HG03521 (cell line): ENCODE data around the gene DENND2A.
"Not testable (repeated sequence)": the region's sequence is repeated elsewhere in the genome, so short reads cannot be mapped to it uniquely, and the experiment has no call there.

Experiments
- ATAC-seq: cut with Tn5 transposase; IDR thresholded peaks from one replicate; pipeline ENCODE4 v1.9.1; 2021; ENCODE audit warnings: mild to moderate bottlenecking, moderate library complexity; ENCODE audit not compliant: unreplicated experiment

The DENND2A gene

GRCh38 chr7:140619915-140620510 is 20.6 kb downstream of the DENND2A start:
- ATAC-seq = not testable (repeated sequence)

- no peak for ATAC-seq
Observed at GRCh38 chr7:140619176-140619575, 21.4 kb downstream of the DENND2A start.

- ATAC-seq = no peak
Observed at GRCh38 chr7:140618306-140618705, 22.3 kb downstream of the DENND2A start.

GRCh38 chr7:140617081-140617480 is 23.5 kb downstream of the DENND2A start:
- ATAC-seq = no peak

GRCh38 chr7:140616328-140616727 is 24.3 kb downstream of the DENND2A start:
- ATAC-seq = no peak

- ATAC-seq = no peak
Observed at GRCh38 chr7:140611641-140612040, 29.0 kb downstream of the DENND2A start.

GRCh38 chr7:140610204-140611165 is 30.1 kb downstream of the DENND2A start:
- ATAC-seq = no peak

GRCh38 chr7:140609646-140610045 is 31.0 kb downstream of the DENND2A start:
- ATAC-seq = no peak

- no peak for ATAC-seq
Observed at GRCh38 chr7:140607441-140607989, 33.1 kb downstream of the DENND2A start.

GRCh38 chr7:140605337-140605736 is 35.3 kb downstream of the DENND2A start:
- ATAC-seq = no peak

GRCh38 chr7:140604760-140605159 is 35.9 kb downstream of the DENND2A start:
- no peak for ATAC-seq

- no peak for ATAC-seq
Observed at GRCh38 chr7:140604076-140604475, 36.5 kb downstream of the DENND2A start.

GRCh38 chr7:140601566-140602174 is 38.9 kb downstream of the DENND2A start:
- ATAC-seq = no peak

- no peak for ATAC-seq
Observed at GRCh38 chr7:140600341-140600740, 40.3 kb downstream of the DENND2A start.

- ATAC-seq = no peak
Observed at GRCh38 chr7:140597428-140597949, 43.1 kb downstream of the DENND2A start.

GRCh38 chr7:140596519-140597427 is 43.8 kb downstream of the DENND2A start:
- no peak for ATAC-seq

GRCh38 chr7:140595468-140596092 is 45.0 kb downstream of the DENND2A start:
- no peak for ATAC-seq

GRCh38 chr7:140594131-140594691 is 46.4 kb downstream of the DENND2A start:
- ATAC-seq = no peak

GRCh38 chr7:140593672-140593982 is 47.0 kb downstream of the DENND2A start:
- no peak for ATAC-seq
